DND-41 (cell line): Measurements from ENCODE around the gene GAPDH.

Source experiments
- ATAC-seq: fragments of 200-7000 bp; cut with Tn5 transposase; 3 replicates; pipeline ENCODE4 v1.9.1; 2021; ENCODE audit warnings: low read depth; ENCODE audit not compliant: insufficient read depth
- DNase-seq: peaks from one replicate; pipeline ENCODE4 v3.0.0-alpha.2; 2020
- H2AFZ ChIP-seq: 2 replicates; pipeline ENCODE4 v1.6.0; 2012; ENCODE audit warnings: low read depth, low read length
- H3K27ac ChIP-seq: 2 replicates; pipeline ENCODE4 v1.5.1; 2012; ENCODE audit warnings: low read length, inconsistent platforms
- H3K27me3 ChIP-seq: fragments of 200-600 bp; sonication (generic); 2 replicates; pipeline ENCODE4 v1.6.0; 2012; ENCODE audit warnings: low read length, mild to moderate bottlenecking, inconsistent platforms; ENCODE audit not compliant: insufficient read depth, poor library complexity
- H3K36me3 ChIP-seq: 2 replicates; pipeline ENCODE4 v1.5.1; 2012; ENCODE audit warnings: low read length, inconsistent platforms; ENCODE audit not compliant: insufficient read depth
- H3K4me1 ChIP-seq: 2 replicates; pipeline ENCODE4 v1.5.1; 2012; ENCODE audit warnings: mild to moderate bottlenecking, low read length; ENCODE audit not compliant: insufficient read depth
- H3K4me2 ChIP-seq: 2 replicates; pipeline ENCODE4 v1.6.0; 2012; ENCODE audit warnings: mild to moderate bottlenecking, moderate library complexity, low read length, inconsistent platforms; ENCODE audit not compliant: insufficient read depth
- H3K4me3 ChIP-seq, 2 experiments: fragments of 200-600 bp in 1 of 2; shearing (Covaris generic) in 1 of 2; 2 replicates each; pipeline ENCODE4 v1.5.1; 2012 to 2016; ENCODE audit warnings: inconsistent platforms in 2 of 2, low read length in 2 of 2, mild to moderate bottlenecking in 2 of 2, low read depth in 1 of 2, moderate library complexity in 1 of 2
- H3K79me2 ChIP-seq: 2 replicates; pipeline ENCODE4 v1.6.0; 2012; ENCODE audit warnings: low read length, inconsistent platforms; ENCODE audit not compliant: insufficient read depth
- H3K9ac ChIP-seq: 2 replicates; pipeline ENCODE4 v1.6.0; 2012; ENCODE audit warnings: low read depth, mild to moderate bottlenecking, inconsistent platforms, low read length, moderate library complexity
- H3K9me3 ChIP-seq: 2 replicates; pipeline ENCODE4 v1.5.1; 2012; ENCODE audit warnings: low read length, moderate library complexity, mild to moderate bottlenecking, inconsistent platforms; ENCODE audit not compliant: insufficient read depth, severe bottlenecking
- H4K20me1 ChIP-seq: 2 replicates; pipeline ENCODE4 v1.6.0; 2012; ENCODE audit warnings: low read length; ENCODE audit not compliant: insufficient read depth
- CTCF ChIP-seq: IDR thresholded peaks from 2 replicates; pipeline ENCODE4 v1.5.1; 2012; ENCODE audit warnings: borderline replicate concordance, low read length, moderate library complexity, mild to moderate bottlenecking; ENCODE audit not compliant: poor library complexity, severe bottlenecking; ENCODE audit errors: extremely low read depth
- EZH2 ChIP-seq: IDR thresholded peaks from 3 replicates; pipeline ENCODE4 v1.6.1; 2012; ENCODE audit warnings: borderline replicate concordance, low read depth, mild to moderate bottlenecking, moderate library complexity, low read length, inconsistent platforms; ENCODE audit not compliant: severe bottlenecking

The GAPDH gene

DNA sequence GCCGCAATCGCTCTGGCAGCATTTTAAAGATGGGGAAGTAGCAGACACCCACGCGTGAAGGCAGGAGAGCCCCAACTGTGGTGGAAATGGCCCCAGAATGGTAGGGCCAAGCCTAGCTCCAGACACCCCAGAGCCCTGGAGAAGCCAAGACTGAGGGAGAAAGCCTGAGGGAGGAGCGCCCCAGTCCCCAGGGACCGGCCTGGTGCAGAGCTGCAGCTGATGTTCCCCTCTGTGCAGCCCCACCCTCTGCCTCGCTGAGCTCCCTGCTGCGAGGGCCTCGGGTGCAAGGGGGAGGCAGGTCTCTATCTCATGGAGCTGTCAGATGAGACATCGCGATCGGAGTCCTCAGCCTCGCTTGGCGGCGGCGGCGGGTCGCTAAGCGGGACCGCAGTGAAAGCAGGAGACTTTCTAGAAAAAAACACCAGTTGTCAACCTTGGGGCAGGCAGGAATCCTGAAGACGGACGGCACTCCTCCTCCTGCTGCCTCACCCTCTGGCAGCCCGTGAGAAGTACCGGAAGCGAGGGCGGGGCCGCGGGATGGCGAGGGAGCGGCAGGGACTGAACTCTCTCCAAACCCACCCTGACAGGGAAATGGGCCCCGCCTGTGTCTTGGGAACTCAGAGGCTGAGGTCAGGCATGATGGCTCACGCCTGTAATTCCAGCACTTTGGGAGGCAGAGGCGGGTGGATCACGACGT is 6.0 kb downstream of the GAPDH start:
- Histone ChIP-seq H3K27me3 (no peaks in the 10 kb centered on the region), H3K9ac (peak overlapping the region; percentile 42), H3K4me2 (peak overlapping the region; percentile 63), H4K20me1 (peaks cover 51% of the 10 kb centered on the region), H3K79me2 (peaks cover 27% of the 10 kb centered on the region), H3K36me3 (peaks cover 69% of the 10 kb centered on the region), H3K4me3 (peak overlapping the region in 1 of 2 experiments; percentile 37; a peak in 2 of 4 replicates), H3K9me3 (no peaks in the 10 kb centered on the region), H3K27ac (peak overlapping the region; percentile 51), H3K4me1 (peaks cover 76% of the 10 kb centered on the region), H2AFZ (peak overlapping the region; percentile 47; the same call in 1 of the 2 replicates)
- DNase-seq: peak; percentile 87
- ATAC-seq: peak; percentile 77
- TF ChIP-seq EZH2: no peak
- TF ChIP-seq CTCF: peak; percentile 60

DNA sequence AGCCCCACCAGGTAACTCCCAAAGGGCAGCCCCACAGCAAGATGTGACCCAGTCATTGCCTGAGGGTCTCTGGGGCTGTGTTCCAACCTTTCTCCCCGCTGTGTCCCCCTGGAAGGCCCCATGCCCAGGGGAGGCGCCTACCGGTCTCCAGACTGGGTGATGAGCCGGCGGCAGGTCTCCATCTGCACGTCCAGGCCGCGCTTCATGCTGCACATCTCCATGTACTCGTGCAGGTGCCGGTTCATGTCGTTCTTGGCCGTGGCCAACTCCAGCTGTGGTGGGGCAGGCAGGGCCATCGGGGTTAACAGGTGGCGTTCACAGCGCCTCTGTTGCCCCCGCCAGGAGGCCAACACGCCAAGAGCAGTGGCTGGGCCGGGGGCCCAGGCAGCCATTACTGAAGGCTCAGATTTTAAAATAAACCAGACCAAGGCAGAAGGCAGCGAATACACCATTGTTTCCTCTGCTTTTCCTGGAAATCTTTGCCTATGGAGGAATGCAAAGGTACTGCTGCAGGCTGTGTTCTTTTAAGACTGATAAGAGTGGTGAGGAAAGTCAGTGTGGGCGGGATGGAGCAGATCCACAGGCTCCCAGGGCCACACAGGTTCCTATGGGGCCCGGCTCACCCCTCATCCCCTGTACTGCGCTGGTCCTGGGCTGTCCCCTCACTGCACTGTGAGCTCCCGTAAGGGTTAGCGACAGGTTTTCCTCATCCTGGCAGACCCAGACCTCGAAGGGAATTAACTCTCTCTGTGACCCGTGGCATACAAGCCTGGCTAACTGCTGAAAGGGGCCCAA is 7.3 kb downstream of the GAPDH start:
- Histone ChIP-seq H3K36me3 (peaks cover 66% of the 10 kb centered on the region), H3K27ac (peak overlapping the region; percentile 51), H3K4me3 (peak overlapping the region in 1 of 2 experiments; percentile 37; a peak in 1 of 4 replicates), H3K27me3 (no peaks in the 10 kb centered on the region), H4K20me1 (peaks cover 42% of the 10 kb centered on the region), H3K4me1 (peaks cover 64% of the 10 kb centered on the region), H3K9ac (peak overlapping the region; percentile 42), H2AFZ (no peak overlapping the region), H3K79me2 (peaks cover 15% of the 10 kb centered on the region), H3K9me3 (no peaks in the 10 kb centered on the region), H3K4me2 (peak overlapping the region; percentile 63)
- no peak for TF ChIP-seq EZH2
- TF ChIP-seq CTCF: no peak
- ATAC-seq (no peak), DNase-seq (no peak)

- Histone ChIP-seq H3K4me3 (no peak overlapping the region), H3K9me3 (no peaks in the 10 kb centered on the region), H3K27me3 (no peaks in the 10 kb centered on the region), H3K4me2 (no peak overlapping the region), H3K36me3 (peaks cover 65% of the 10 kb centered on the region), H2AFZ (no peak overlapping the region), H3K4me1 (peaks cover 56% of the 10 kb centered on the region), H3K9ac (no peak overlapping the region; the same call in 1 of the 2 replicates), H3K27ac (peak overlapping the region; percentile 51), H3K79me2 (peaks cover 6% of the 10 kb centered on the region; the same call in 1 of the 2 replicates), H4K20me1 (peaks cover 33% of the 10 kb centered on the region)
- no peak for DNase-seq
- ATAC-seq: no peak
- TF ChIP-seq EZH2 (no peak), CTCF (no peak)
Measured at GRCh38 chr12:6542209-6543009, 8.1 kb downstream of the GAPDH start.
